ENCODE data around the gene LOXHD1. TPM values are rescaled to one million over a fixed set of nuclear protein-coding genes. Genes with fewer than 3 reads are reported as not detected.

LOXHD1 gene
- total RNA-seq, 1 donor from 2014 or later, result not detected

DNA sequence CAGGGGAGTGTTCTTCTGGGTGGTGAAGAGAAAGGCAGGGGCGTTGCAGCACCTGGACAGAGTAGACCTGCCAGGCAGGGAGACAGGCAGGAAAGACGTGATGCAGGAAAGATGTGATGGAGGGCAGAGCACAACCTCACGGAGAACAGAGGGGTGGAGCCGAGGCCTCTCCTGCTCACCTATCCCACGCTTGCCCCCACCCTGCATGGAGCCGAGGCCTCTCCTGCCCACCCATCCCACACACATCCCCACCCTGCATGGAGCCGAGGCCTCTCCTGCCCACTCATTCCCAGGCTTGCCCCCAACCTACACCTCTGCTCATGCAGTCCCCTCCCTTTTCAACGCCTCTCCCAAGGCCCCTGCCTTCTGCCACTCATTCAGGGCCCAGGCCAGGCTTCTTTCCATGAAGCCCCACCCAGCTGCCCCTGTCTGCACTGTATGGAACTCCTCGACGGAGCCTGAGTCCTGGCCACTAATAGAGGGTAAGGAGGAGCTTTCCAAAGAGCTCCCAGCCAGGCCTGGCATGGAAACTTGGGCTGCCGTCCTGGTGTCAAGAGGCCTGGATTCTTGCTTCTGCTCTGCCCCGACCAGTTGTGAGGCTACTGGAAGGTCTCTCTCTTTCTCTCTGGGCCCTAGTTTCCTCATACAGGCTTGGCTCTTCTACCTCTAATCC is 32.0 kb upstream of the LOXHD1 start:
- TF ChIP-seq, protein P1, sequence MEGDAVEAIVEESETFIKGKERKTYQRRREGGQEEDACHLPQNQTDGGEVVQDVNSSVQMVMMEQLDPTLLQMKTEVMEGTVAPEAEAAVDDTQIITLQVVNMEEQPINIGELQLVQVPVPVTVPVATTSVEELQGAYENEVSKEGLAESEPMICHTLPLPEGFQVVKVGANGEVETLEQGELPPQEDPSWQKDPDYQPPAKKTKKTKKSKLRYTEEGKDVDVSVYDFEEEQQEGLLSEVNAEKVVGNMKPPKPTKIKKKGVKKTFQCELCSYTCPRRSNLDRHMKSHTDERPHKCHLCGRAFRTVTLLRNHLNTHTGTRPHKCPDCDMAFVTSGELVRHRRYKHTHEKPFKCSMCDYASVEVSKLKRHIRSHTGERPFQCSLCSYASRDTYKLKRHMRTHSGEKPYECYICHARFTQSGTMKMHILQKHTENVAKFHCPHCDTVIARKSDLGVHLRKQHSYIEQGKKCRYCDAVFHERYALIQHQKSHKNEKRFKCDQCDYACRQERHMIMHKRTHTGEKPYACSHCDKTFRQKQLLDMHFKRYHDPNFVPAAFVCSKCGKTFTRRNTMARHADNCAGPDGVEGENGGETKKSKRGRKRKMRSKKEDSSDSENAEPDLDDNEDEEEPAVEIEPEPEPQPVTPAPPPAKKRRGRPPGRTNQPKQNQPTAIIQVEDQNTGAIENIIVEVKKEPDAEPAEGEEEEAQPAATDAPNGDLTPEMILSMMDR (conservative IDR thresholded peaks at IDR 0.05), result no peak
- no peak overlapping the region for H3K27ac Mint-ChIP-seq (ENCODE audit: unreplicated experiment)
- no peaks in the 10 kb centered on the region for H3K27me3 Mint-ChIP-seq (ENCODE audit: low read depth)
- H3K4me3 Mint-ChIP-seq, result no peak overlapping the region
- no peak for DNase-seq (ENCODE audit: low read depth, low spot score)
- H3K36me3 Mint-ChIP-seq (ENCODE audit: low read depth), result no peaks in the 10 kb centered on the region
- H3K4me1 Mint-ChIP-seq, result no peaks in the 10 kb centered on the region
- no peaks in the 10 kb centered on the region for H3K9me3 Mint-ChIP-seq

DNA sequence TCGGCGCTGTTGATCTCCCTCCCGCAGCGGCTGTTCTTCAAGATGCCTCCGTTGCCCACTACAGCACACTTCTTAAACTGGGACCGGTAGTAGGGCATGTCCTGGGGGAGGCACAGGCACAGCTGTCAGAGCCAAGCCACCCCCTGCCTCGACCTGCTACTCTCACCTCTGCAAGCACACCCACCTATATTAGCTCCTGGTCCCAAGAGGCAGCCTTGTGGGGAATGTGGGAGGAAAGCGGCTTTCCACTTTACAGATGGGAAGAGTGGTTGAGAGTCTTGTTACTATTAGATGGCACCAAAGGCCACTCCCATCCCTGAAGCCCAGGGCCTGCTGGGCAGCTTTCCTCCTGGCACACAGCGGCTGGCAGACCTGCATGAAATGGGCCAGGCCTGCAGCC is 29.2 kb upstream of the LOXHD1 start:
- Mint-ChIP-seq H3K27me3 (ENCODE audit: low read depth) (no peaks in the 10 kb centered on the region), H3K36me3 (ENCODE audit: low read depth) (no peaks in the 10 kb centered on the region), H3K27ac (ENCODE audit: unreplicated experiment) (no peak overlapping the region), H3K4me3 (no peak overlapping the region), H3K4me1 (no peaks in the 10 kb centered on the region), H3K9me3 (no peaks in the 10 kb centered on the region)
- TF ChIP-seq, protein P1 (conservative IDR thresholded peaks at IDR 0.05), result no peak
- no peak for DNase-seq (ENCODE audit: low read depth, low spot score)

DNA sequence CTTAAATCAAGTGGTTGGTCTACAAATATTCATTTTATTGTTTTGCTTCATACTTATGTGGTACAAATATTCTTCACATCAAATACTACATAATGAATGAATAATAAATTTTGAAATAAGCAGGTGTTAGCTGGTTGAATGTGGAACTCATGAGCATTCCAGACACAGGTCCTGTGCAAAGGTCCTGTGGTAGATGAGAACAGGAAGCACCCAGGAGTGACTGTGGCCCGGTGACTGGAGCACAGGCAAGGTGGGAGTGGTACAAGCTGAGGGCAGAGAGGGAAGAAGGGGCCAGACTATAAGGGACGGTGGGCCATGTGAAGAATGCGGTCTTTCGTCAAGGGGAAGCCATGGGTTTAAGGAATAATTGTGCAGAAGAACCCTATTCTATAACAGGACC is 26.2 kb upstream of the LOXHD1 start:
- Mint-ChIP-seq H3K4me1 (no peaks in the 10 kb centered on the region), H3K9me3 (no peaks in the 10 kb centered on the region), H3K27ac (ENCODE audit: unreplicated experiment) (no peak overlapping the region), H3K4me3 (no peak overlapping the region), H3K36me3 (ENCODE audit: low read depth) (no peaks in the 10 kb centered on the region), H3K27me3 (ENCODE audit: low read depth) (peaks cover 4% of the 10 kb centered on the region)
- TF ChIP-seq, protein P1 (conservative IDR thresholded peaks at IDR 0.05), result no peak
- no peak for DNase-seq (ENCODE audit: low read depth, low spot score)

DNA sequence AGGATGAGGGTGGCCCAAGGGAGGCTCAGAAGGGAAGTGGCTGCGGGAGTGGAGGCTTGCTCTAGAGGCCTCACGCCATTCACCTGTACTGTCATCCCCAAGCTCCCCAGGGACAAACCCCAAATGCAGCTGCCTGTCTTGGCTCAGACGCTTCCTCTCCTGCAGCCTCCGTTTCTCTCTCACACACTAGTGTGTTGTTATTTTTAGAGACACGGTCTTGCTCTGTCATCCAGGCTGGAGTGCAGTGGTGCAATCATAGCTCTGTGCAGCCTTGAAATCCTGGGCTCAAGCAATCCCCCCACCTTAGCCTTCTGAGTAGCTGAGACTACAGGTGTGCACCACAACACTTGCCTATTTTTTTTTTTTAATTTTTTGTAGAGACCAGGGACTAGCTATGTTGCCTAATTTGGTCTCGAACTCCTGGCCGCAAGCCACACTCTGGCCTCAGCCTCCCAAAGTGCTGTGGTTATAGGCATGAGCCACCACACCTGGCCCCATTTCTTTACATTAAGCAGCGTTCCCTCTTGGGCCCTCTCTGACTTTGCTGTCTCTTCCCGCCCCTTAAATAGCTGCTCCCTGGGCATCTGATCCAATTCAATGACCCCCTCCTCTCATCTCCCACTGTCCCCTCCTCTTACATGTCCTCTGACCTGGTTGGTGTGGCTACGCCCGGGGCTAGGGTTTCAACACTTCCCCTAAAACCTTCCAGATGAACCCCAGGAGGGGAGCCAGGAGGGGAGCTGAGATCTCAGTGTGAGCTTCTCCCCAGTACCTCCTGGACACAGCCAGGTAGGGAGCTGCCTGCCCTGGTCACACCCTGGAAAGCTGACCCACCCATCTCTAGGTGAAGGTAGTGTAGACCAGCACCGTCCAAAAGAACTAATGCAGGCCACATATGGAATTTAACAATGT is 24.0 kb upstream of the LOXHD1 start:
- Mint-ChIP-seq H3K36me3 (ENCODE audit: low read depth) (no peaks in the 10 kb centered on the region), H3K27ac (ENCODE audit: unreplicated experiment) (no peak overlapping the region), H3K4me3 (no peak overlapping the region), H3K27me3 (ENCODE audit: low read depth) (peaks cover 14% of the 10 kb centered on the region), H3K9me3 (no peaks in the 10 kb centered on the region), H3K4me1 (peaks cover 8% of the 10 kb centered on the region)
- TF ChIP-seq, protein P1 (conservative IDR thresholded peaks at IDR 0.05), result no peak
- DNase-seq (ENCODE audit: low read depth, low spot score), result no peak

DNA sequence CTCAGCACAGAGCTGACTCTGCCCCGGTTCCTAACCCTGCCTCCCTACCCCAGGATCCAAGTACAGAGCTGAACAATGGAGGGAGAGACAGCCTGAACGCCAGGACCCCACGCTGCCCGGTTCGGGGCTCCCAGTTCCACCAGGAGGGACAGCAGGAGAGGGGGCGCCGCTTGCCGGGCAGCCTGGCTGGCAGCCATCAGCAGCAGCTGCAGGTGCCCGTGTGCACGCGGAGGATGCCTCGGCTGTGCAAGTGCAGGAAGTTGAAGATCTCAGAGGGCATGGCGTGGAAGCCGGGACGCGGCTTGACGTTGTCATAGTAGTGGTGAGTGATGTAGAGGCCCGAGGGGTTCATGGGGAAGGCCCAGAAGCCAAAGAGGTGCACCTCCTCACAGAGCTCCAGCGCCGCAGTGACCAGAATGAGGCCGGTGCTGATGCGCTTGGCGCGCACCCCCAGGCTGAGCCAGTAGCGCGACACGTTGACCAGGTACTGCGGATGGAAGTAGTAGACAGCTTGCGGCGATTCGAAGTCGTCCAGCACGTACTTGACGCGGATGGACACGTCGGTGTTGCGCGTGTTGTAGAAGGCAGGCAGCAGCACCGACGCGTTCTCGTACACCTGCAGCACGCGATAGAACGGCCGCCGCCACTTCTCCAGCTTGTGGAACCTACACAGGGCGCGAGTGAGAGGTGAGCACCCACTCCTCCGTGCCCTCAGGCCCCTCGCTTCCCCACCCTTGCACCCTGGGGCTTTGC is 23.0 kb upstream of the LOXHD1 start:
- Mint-ChIP-seq H3K27ac (ENCODE audit: unreplicated experiment) (no peak overlapping the region), H3K4me3 (no peak overlapping the region), H3K27me3 (ENCODE audit: low read depth) (peaks cover 23% of the 10 kb centered on the region), H3K9me3 (no peaks in the 10 kb centered on the region), H3K4me1 (peaks cover 13% of the 10 kb centered on the region), H3K36me3 (ENCODE audit: low read depth) (no peaks in the 10 kb centered on the region)
- no peak for DNase-seq (ENCODE audit: low read depth, low spot score)
- TF ChIP-seq, protein P1 (conservative IDR thresholded peaks at IDR 0.05), result no peak

All from neural crest cell (in vitro differentiated cells).